ENCODE measurements around the gene PPRC1. TPM values are rescaled to one million over a fixed set of nuclear protein-coding genes. Genes with fewer than 3 reads are reported as not detected.

PPRC1 gene
- total and polyA plus RNA-seq, 2 experiments from 2014 or later: 9.8 to 23.7 TPM

GRCh38 chr10:102116656-102117055 is 16.2 kb upstream of the PPRC1 start:
- no peak for TF ChIP-seq EZH2 (IDR thresholded peaks at IDR 0.05; ENCODE audit: borderline replicate concordance)
- no peak for TF ChIP-seq EZH2phosphoT487 (IDR thresholded peaks at IDR 0.05; ENCODE audit: low read depth, severe bottlenecking, unreplicated experiment)
- TF ChIP-seq CTCF (IDR thresholded peaks at IDR 0.05; ENCODE audit: poor library complexity): no peak
- Histone ChIP-seq H3K27me3 (no peaks in the 10 kb centered on the region), H3K79me2 (peaks cover 78% of the 10 kb centered on the region), H4K20me1 (ENCODE audit: insufficient read depth, poor library complexity, severe bottlenecking) (peaks cover 27% of the 10 kb centered on the region), H2AFZ (no peak overlapping the region), H3K36me3 (replicated peaks; ENCODE audit: insufficient read depth, low read depth) (no peaks in the 10 kb centered on the region), H3K9me2 (replicated peaks; ENCODE audit: insufficient read depth) (no peaks in the 10 kb centered on the region), H3K9me3 (ENCODE audit: low read depth) (no peaks in the 10 kb centered on the region), H3K4me3 (no peak overlapping the region), H3K4me1 (ENCODE audit: insufficient read depth) (peaks cover 51% of the 10 kb centered on the region), H3K27ac (peak overlapping the region; percentile 95), H3K4me2 (peak overlapping the region; percentile 78)
- 76% methylated on average over 1 of the region's 1 CpG for WGBS (ENCODE audit: low lambda C conversion rate, missing lambda C conversion rate)
- no peak for DNase-seq (ENCODE audit: low spot score)

GRCh38 chr10:102117391-102118159 is 15.3 kb upstream of the PPRC1 start:
- Histone ChIP-seq H3K27ac (peak overlapping the region; percentile 95), H3K4me2 (peak overlapping the region; percentile 78), H3K9me2 (replicated peaks; ENCODE audit: insufficient read depth) (no peaks in the 10 kb centered on the region), H3K79me2 (peaks cover 69% of the 10 kb centered on the region), H3K4me3 (no peak overlapping the region), H3K27me3 (no peaks in the 10 kb centered on the region), H3K4me1 (ENCODE audit: insufficient read depth) (peaks cover 51% of the 10 kb centered on the region), H3K36me3 (replicated peaks; ENCODE audit: insufficient read depth, low read depth) (no peaks in the 10 kb centered on the region), H2AFZ (no peak overlapping the region), H4K20me1 (ENCODE audit: insufficient read depth, poor library complexity, severe bottlenecking) (peaks cover 17% of the 10 kb centered on the region), H3K9me3 (ENCODE audit: low read depth) (no peaks in the 10 kb centered on the region)
- 40% methylated on average over 8 of the region's 12 CpGs for WGBS (ENCODE audit: low lambda C conversion rate, missing lambda C conversion rate)
- TF ChIP-seq EZH2 (IDR thresholded peaks at IDR 0.05; ENCODE audit: borderline replicate concordance) (no peak), EZH2phosphoT487 (IDR thresholded peaks at IDR 0.05; ENCODE audit: low read depth, severe bottlenecking, unreplicated experiment) (no peak), CTCF (IDR thresholded peaks at IDR 0.05; ENCODE audit: poor library complexity) (peak; percentile 41)
- DNase-seq (ENCODE audit: low spot score): peak; percentile 93

DNA sequence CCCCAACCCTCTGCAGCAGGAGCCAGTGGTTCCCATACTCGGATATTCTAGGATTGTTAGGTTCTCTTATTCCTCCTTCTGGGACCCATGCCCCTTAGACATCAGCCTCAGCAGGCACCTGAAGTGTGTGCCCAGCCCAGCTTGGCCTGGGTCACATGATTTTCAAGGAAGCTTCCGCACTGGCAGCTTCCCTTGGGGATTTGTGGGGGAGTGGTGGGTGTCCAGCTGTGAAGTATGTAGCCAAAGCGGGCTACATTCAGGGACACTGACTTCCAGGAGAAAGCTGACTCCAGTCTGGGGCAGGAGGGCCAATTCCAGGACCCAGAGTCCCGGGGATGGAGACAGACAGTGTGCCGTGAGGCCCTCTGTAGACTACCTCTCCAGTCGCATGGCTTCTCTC is 14.0 kb upstream of the PPRC1 start:
- H3K4me3 ChIP-seq: peak overlapping the region; percentile 98
- H3K27me3 ChIP-seq: no peaks in the 10 kb centered on the region
- 39% methylated on average over 5 of the region's 6 CpGs for WGBS (ENCODE audit: low lambda C conversion rate, missing lambda C conversion rate)
- H4K20me1 ChIP-seq (ENCODE audit: insufficient read depth, poor library complexity, severe bottlenecking): peaks cover 5% of the 10 kb centered on the region
- peaks cover 42% of the 10 kb centered on the region for H3K4me1 ChIP-seq (ENCODE audit: insufficient read depth)
- H3K9me2 ChIP-seq (replicated peaks; ENCODE audit: insufficient read depth): no peaks in the 10 kb centered on the region
- TF ChIP-seq CTCF (IDR thresholded peaks at IDR 0.05; ENCODE audit: poor library complexity) (no peak), EZH2phosphoT487 (IDR thresholded peaks at IDR 0.05; ENCODE audit: low read depth, severe bottlenecking, unreplicated experiment) (no peak), EZH2 (IDR thresholded peaks at IDR 0.05; ENCODE audit: borderline replicate concordance) (no peak)
- no peaks in the 10 kb centered on the region for H3K9me3 ChIP-seq (ENCODE audit: low read depth)
- H3K27ac ChIP-seq: peak overlapping the region; percentile 95
- peaks cover 56% of the 10 kb centered on the region for H3K79me2 ChIP-seq
- DNase-seq (ENCODE audit: low spot score): no peak
- no peaks in the 10 kb centered on the region for H3K36me3 ChIP-seq (replicated peaks; ENCODE audit: insufficient read depth, low read depth)
- H2AFZ ChIP-seq: no peak overlapping the region
- H3K4me2 ChIP-seq: peak overlapping the region; percentile 78

All from hepatocyte (in vitro differentiated cells).